GM12892 (cell line): ENCODE data around the gene GSK3B.

Experiments
- POLR2AphosphoS5 ChIP-seq: IDR thresholded peaks from 2 replicates; pipeline ENCODE4 v1.6.1; 2011; ENCODE audit warnings: low read depth, low read length, control low read depth
- TAF1 ChIP-seq: IDR thresholded peaks from 2 replicates; pipeline ENCODE4 v1.6.1; 2011; ENCODE audit warnings: low read depth, mild to moderate bottlenecking, control low read depth, low read length, borderline replicate concordance

- TF ChIP-seq POLR2AphosphoS5 (no peak), TAF1 (no peak)
These were observed 263.2 kb downstream of the GSK3B start for GRCh38 chr3:119831022-119831421.
